GM12873 (cell line): Measurements from ENCODE around the gene NMNAT2.

Experiments
- TF ChIP-seq, protein P1 (sequence below): IDR thresholded peaks from 2 replicates; pipeline ENCODE4 v1.5.1; 2012; ENCODE audit warnings: low read depth, mild to moderate bottlenecking, moderate library complexity, low read length, control low read depth; ENCODE audit not compliant: insufficient read depth; ENCODE audit errors: missing control alignments

The NMNAT2 gene

DNA sequence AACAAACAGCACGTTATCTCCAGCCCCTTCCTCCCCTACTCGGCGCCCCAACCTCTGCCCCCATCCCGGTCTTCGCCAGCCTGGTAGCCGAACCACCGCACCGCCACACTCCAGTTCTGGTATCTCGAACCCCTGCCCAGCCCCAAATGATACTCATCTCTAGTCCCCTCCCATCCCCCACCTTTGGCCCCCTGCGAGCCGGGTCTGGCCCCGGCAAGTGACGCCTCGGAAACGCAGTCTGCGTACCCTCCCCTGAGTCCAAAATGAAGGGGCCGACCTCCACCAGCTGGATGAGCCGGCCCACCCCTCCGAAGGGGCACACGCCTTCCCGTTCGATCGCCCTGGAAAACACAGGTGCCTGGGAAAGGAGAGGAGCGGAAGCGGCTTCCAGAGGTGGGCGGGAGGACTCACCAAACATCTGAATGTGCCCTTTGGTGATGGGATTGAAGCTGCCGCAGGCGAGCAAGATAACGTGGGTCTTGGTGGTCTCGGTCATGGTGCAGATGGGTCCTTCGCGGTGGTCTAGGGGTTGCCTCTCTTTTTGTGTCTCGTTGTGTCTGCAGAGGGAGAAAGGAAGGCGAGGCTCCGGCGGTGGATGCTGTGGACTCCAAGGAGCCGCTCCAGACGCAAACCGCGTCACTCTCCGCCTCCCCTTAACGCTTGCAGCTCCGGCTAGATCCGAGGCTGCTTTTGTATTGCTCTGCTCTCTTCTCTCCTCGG is at the start of gene NMNAT2:
Gene NMNAT2 (minus strand): TSS at position 609 of the 720 bp plus-strand sequence. CDS start 113 bp downstream, at position 496.
- TF ChIP-seq, protein P1, sequence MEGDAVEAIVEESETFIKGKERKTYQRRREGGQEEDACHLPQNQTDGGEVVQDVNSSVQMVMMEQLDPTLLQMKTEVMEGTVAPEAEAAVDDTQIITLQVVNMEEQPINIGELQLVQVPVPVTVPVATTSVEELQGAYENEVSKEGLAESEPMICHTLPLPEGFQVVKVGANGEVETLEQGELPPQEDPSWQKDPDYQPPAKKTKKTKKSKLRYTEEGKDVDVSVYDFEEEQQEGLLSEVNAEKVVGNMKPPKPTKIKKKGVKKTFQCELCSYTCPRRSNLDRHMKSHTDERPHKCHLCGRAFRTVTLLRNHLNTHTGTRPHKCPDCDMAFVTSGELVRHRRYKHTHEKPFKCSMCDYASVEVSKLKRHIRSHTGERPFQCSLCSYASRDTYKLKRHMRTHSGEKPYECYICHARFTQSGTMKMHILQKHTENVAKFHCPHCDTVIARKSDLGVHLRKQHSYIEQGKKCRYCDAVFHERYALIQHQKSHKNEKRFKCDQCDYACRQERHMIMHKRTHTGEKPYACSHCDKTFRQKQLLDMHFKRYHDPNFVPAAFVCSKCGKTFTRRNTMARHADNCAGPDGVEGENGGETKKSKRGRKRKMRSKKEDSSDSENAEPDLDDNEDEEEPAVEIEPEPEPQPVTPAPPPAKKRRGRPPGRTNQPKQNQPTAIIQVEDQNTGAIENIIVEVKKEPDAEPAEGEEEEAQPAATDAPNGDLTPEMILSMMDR = no peak

DNA sequence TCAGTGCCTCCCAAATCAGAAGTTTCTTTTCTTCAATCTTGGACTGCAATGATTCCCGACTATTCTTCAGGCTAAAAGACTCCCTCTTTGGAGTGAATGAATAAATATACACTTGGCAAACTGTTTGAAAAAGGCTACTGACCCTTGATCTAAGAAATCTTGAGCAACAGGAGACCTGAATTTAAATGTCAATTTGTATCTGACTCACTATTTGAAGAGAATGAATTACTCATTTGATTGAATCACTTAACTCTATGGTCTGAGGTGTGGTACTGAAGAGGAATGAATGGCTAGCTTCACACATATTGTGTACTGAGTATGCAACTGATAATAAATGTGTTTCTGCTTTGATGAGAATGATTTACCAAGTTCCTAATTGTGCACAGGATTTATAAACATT is 49.5 kb upstream of the NMNAT2 start:
- TF ChIP-seq, protein P1 = no peak

DNA sequence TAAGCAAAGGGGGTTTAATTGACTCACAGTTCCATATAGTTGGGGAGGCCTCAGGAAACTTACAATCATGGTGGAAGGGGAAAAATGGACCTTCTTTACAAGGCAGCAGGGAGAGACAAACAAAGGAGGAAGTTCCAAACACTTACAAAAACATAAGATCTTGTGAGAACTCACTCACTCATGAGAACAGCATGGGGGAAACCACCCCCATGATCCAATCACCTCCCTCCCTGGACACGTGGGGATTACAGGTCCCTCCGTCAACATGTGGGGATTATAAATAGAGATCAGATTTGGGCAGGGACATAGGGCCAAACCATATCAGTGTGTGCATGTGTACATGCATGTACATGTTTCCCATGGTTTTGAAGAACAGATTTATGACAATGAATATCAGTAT is 48.6 kb upstream of the NMNAT2 start:
- TF ChIP-seq, protein P1 = no peak

DNA sequence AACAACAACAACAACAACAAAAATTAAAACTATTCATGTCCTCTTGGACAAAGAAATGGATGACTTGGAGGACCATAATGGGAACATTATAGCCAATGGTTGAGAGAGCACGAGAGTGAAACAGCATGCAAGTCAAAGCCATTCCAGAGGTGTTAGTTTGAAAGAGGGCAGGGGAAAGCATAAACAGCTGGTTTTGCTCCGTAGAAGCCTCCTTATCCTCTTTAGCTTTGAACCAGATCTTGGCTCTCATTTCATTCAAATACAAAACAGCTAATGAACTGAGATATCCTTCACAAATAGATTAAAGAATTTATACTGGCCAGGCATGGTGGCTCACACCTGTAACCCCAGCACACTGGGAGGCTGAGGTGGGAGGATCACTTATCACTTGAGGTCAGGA is 45.4 kb upstream of the NMNAT2 start:
- TF ChIP-seq, protein P1 = no peak

DNA sequence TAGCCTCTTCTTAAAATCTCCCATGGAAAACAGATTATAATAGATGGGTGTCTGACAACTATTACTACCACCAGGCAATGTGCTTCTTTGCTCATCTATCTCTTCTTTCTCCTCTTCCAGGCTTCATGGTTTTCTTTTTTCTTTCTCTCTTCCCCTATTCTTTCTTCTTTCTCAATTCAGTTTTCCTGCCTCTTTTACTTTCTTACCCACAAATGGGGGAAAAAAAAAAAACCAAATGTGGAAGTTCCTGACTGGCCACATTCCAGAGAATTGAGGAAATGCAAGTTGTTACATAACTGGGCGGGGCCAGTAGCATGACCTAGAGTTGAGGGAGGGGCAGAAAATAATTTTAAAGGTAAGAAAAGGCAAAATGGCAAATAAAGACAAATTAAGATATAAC is 43.2 kb upstream of the NMNAT2 start:
- TF ChIP-seq, protein P1 = no peak

DNA sequence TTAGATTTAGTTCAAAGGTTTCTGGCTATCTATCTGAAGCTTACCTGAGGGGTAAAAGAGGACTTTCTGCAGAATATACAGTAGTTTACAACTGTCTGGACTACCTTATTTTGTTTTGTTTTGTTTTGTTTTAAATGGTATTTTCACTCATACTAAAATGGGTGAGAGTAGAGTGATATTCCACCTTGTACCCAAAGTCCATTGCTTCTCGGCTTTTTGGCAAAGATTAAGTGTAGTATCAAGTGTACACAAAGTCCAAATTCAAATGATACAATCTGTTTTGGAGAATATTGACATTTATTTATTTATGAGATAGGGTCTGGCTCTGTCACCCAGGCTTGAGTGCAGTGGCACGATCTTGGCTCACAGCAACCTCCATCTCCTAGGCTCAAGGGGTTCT is 42.4 kb upstream of the NMNAT2 start:
- TF ChIP-seq, protein P1 = no peak

DNA sequence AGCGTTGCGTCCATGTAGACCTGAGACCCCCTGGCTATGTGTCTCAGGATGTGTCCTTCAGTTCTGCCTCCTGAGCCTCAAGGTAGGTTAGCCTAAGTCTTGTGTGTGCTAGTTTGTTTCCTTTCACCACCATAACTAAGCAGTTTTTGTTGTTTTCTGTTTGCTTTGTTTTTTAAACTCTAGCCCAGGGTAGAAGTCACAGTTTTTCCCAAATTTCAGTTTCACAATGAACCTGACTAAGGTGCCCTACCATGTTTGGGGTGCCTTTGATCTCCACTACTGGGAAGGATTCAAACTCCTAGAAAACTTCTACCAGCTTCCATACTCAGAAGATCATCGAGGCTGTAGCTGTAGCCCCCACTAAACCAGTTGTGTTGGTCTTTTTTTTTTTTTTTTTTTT is 39.3 kb upstream of the NMNAT2 start:
- TF ChIP-seq, protein P1 = no peak
